ENCODE measurements around the gene AATK.

DNA sequence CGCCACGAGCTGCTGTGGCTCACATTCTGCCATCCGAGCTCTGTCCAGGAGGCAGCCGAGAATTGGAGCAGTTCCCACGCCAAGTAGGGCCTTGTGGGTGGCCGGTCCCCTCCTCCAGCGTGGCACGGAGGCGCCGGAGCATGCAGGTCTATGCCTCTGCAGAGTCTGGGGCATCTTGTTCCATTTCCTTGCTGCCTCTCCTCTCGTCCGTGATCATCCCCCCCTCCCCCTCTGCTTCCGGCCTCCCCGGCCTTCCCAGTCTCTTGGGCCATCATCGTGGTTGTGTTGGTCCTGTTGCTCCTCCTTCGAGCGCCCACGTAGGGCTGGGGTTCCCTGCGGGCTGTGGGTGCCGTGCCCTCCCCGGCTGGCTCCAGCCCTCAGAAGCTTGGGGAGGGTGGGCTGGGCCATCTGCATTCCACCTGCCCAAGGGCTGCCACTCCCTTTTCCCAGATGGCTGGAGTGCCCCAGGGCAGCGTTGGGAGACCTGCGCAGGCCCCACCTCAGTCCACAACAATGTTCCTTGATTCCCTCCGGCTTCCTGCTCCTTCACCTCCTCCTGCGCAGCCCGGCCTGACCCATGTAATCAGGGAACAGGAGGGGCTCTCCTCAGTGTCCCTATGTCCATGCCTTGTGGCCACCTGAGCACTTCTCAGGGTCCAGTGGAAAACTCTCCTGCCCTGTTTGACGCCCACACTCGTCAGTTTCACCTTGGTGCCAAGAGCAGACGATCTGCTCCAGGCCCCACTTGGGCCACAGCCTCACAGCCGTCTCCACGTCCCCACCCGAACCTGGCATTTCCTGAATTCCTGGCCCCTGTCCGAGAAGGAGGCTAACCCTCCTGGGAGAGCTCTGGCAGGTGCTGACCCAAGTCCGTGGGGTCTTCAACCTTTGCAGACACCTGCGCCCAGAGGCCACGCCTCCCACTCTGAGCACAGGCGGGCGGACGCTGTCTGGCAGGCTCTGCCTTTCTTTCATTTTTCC, 94.0 kb downstream of the AATK start:
- TF ChIP-seq, protein P1, sequence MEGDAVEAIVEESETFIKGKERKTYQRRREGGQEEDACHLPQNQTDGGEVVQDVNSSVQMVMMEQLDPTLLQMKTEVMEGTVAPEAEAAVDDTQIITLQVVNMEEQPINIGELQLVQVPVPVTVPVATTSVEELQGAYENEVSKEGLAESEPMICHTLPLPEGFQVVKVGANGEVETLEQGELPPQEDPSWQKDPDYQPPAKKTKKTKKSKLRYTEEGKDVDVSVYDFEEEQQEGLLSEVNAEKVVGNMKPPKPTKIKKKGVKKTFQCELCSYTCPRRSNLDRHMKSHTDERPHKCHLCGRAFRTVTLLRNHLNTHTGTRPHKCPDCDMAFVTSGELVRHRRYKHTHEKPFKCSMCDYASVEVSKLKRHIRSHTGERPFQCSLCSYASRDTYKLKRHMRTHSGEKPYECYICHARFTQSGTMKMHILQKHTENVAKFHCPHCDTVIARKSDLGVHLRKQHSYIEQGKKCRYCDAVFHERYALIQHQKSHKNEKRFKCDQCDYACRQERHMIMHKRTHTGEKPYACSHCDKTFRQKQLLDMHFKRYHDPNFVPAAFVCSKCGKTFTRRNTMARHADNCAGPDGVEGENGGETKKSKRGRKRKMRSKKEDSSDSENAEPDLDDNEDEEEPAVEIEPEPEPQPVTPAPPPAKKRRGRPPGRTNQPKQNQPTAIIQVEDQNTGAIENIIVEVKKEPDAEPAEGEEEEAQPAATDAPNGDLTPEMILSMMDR (IDR thresholded peaks at IDR 0.05) = no peak
- no peak for TF ChIP-seq POLR2A (IDR thresholded peaks at IDR 0.05)
